Measurements from ENCODE around the gene MAP3K4. TPM values are rescaled to one million over a fixed set of nuclear protein-coding genes. Genes with fewer than 3 reads are reported as not detected.

Gene MAP3K4, protein sequence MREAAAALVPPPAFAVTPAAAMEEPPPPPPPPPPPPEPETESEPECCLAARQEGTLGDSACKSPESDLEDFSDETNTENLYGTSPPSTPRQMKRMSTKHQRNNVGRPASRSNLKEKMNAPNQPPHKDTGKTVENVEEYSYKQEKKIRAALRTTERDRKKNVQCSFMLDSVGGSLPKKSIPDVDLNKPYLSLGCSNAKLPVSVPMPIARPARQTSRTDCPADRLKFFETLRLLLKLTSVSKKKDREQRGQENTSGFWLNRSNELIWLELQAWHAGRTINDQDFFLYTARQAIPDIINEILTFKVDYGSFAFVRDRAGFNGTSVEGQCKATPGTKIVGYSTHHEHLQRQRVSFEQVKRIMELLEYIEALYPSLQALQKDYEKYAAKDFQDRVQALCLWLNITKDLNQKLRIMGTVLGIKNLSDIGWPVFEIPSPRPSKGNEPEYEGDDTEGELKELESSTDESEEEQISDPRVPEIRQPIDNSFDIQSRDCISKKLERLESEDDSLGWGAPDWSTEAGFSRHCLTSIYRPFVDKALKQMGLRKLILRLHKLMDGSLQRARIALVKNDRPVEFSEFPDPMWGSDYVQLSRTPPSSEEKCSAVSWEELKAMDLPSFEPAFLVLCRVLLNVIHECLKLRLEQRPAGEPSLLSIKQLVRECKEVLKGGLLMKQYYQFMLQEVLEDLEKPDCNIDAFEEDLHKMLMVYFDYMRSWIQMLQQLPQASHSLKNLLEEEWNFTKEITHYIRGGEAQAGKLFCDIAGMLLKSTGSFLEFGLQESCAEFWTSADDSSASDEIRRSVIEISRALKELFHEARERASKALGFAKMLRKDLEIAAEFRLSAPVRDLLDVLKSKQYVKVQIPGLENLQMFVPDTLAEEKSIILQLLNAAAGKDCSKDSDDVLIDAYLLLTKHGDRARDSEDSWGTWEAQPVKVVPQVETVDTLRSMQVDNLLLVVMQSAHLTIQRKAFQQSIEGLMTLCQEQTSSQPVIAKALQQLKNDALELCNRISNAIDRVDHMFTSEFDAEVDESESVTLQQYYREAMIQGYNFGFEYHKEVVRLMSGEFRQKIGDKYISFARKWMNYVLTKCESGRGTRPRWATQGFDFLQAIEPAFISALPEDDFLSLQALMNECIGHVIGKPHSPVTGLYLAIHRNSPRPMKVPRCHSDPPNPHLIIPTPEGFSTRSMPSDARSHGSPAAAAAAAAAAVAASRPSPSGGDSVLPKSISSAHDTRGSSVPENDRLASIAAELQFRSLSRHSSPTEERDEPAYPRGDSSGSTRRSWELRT (N-terminal part only)
- 50.5 TPM for total RNA-seq

DNA sequence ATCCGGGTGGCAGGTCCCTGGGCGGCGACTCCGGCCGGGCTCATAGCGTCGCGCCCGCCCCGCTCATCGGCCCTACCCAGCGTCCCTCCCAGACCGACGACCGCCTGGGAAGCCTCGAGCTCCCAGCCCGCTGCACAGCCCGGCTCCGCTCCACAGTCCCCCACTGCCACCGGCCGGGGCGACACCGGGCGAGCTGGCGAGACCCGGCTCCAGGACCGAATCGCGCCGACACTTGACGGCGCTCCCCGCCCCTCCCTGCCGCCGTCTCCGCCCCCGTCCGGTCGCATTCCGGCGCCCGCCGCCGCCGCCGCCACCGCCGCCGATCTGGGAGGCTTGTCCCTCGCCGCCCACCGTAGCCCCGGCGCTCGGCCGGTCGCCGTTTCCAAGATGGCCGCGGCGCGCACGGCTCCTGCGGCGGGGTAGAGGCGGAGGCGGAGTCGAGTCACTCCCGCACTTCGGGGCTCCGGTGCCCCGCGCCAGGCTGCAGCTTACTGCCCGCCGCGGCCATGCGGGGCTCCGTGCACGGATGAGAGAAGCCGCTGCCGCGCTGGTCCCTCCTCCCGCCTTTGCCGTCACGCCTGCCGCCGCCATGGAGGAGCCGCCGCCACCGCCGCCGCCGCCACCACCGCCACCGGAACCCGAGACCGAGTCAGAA is at the start of gene MAP3K4:
MAP3K4 (plus strand) TSS at position 364 of the 655 bp plus-strand sequence; CDS start at position 527, 163 bp downstream.

Data from diencephalon (tissue), 1 donor.